HepG2 (cell line): ENCODE results near the gene BICDL1. TPM values are rescaled to one million over a fixed set of nuclear protein-coding genes. Genes with fewer than 3 reads are reported as not detected.

Experiments used
- FOXO1 ChIP-seq: sonication (generic); formaldehyde crosslinking; IDR thresholded peaks from 2 replicates; pipeline ENCODE4 v1.4.0; 2020; ENCODE audit warnings: missing genetic modification reagents
- KLF13 ChIP-seq: sonication (generic); formaldehyde crosslinking; IDR thresholded peaks from 2 replicates; pipeline ENCODE4 v1.4.0; 2020; ENCODE audit warnings: mild to moderate bottlenecking, missing genetic modification reagents
- MYC ChIP-seq: sonication (generic); formaldehyde crosslinking; IDR thresholded peaks from 2 replicates; pipeline ENCODE4 v1.9.0; 2021; ENCODE audit warnings: missing genetic modification reagents, borderline replicate concordance
- NR2F1 ChIP-seq, 2 experiments: fragments of 450-650 bp in 1 of 2; formaldehyde crosslinking in 1 of 2; IDR thresholded peaks; 2 replicates each; pipeline versions ENCODE4 v1.5.0 to v1.6.1; 2016 to 2020; ENCODE audit warnings: mild to moderate bottlenecking in 1 of 2, missing compliant biosample characterization in 1 of 2, missing genetic modification reagents in 1 of 2, moderate library complexity in 1 of 2
- NR2F2 ChIP-seq: IDR thresholded peaks from 2 replicates; pipeline ENCODE4 v1.6.1; 2012; ENCODE audit warnings: low read depth, inconsistent platforms, borderline replicate concordance
- PITX1 ChIP-seq: sonication (generic); formaldehyde crosslinking; IDR thresholded peaks from 2 replicates; pipeline ENCODE4 v1.5.1; 2020; ENCODE audit warnings: mild to moderate bottlenecking, missing genetic modification reagents
- RARA ChIP-seq: IDR thresholded peaks from 2 replicates; pipeline ENCODE4 v1.6.1; 2016; ENCODE audit warnings: missing genetic modification reagents, missing compliant biosample characterization
- TOPORS ChIP-seq: sonication (generic); formaldehyde crosslinking; IDR thresholded peaks from 2 replicates; pipeline ENCODE4 v1.8.0; 2023; ENCODE audit warnings: mild to moderate bottlenecking, missing genetic modification reagents
- ZNF24 ChIP-seq: fragments of 450-650 bp; IDR thresholded peaks from 2 replicates; pipeline ENCODE4 v1.6.1; 2017; ENCODE audit warnings: antibody characterized with exemption, mild to moderate bottlenecking
- ZNF451 ChIP-seq: sonication (generic); formaldehyde crosslinking; IDR thresholded peaks from 2 replicates; pipeline ENCODE4 v1.5.0; 2020; ENCODE audit warnings: mild to moderate bottlenecking, missing genetic modification reagents
- ZNF550 ChIP-seq: sonication (generic); formaldehyde crosslinking; IDR thresholded peaks from 2 replicates; pipeline ENCODE4 v1.4.0; 2020; ENCODE audit warnings: mild to moderate bottlenecking, missing genetic modification reagents, borderline replicate concordance
- ZNF552 ChIP-seq: sonication (generic); formaldehyde crosslinking; IDR thresholded peaks from 2 replicates; pipeline ENCODE4 v1.9.0; 2022; ENCODE audit warnings: missing genetic modification reagents, mild to moderate bottlenecking, borderline replicate concordance
- ZNF557 ChIP-seq: sonication (generic); formaldehyde crosslinking; IDR thresholded peaks from 2 replicates; pipeline ENCODE4 v1.4.0; 2020; ENCODE audit warnings: missing genetic modification reagents
- polyA plus RNA-seq, 8 experiments: library from polyadenylated mRNA; depleted of rRNA in 3 of 8; stranded (reverse) in 7 of 8; unstranded in 1 of 8; fragments of >200 nt; fragmentation: Illumina TruSeq in 4 of 8; extraction: Trizol in 4 of 8; gene quantifications; 2 replicates each; pipeline versions ENCODE4 v1.2.1 to v1.2.3, GENCODE V29; 2011 to 2016; ENCODE audit warnings: low read depth in 4 of 8, missing spikeins in 1 of 8, mixed read lengths in 1 of 8; ENCODE audit not compliant: insufficient read depth in 1 of 8
- total RNA-seq, 5 experiments: library from RNA; depleted of rRNA; stranded (reverse); fragments of >200 nt; fragmentation: Illumina TruSeq; extraction: Trizol; gene quantifications; 2 replicates each; pipeline ENCODE4 v1.2.3, GENCODE V29; 2016; ENCODE audit warnings: low read depth in 1 of 5
- TF ChIP-seq, protein P1 (sequence below): sonication (generic); formaldehyde crosslinking; IDR thresholded peaks from 2 replicates; pipeline ENCODE4 v1.4.0; 2020; ENCODE audit warnings: mild to moderate bottlenecking, missing genetic modification reagents, borderline replicate concordance
- TF ChIP-seq, protein P2 (sequence below): sonication (generic); formaldehyde crosslinking; IDR thresholded peaks from 2 replicates; pipeline ENCODE4 v1.4.0; 2020; ENCODE audit warnings: missing genetic modification reagents
- TF ChIP-seq, protein P3 (sequence below): sonication (generic); formaldehyde crosslinking; IDR thresholded peaks from 2 replicates; pipeline ENCODE4 v1.4.0; 2020; ENCODE audit warnings: mild to moderate bottlenecking, missing genetic modification reagents
- TF ChIP-seq, protein P4 (sequence below): sonication (generic); formaldehyde crosslinking; IDR thresholded peaks from 2 replicates; pipeline ENCODE4 v1.5.1; 2020; ENCODE audit warnings: mild to moderate bottlenecking, missing genetic modification reagents, borderline replicate concordance

BICDL1 gene
- total and polyA plus RNA-seq, 2 of the 13 experiments (the other 11 are each of a cell fraction or from before 2014, with no cell fraction given), result 3.6 to 9.7 TPM

DNA sequence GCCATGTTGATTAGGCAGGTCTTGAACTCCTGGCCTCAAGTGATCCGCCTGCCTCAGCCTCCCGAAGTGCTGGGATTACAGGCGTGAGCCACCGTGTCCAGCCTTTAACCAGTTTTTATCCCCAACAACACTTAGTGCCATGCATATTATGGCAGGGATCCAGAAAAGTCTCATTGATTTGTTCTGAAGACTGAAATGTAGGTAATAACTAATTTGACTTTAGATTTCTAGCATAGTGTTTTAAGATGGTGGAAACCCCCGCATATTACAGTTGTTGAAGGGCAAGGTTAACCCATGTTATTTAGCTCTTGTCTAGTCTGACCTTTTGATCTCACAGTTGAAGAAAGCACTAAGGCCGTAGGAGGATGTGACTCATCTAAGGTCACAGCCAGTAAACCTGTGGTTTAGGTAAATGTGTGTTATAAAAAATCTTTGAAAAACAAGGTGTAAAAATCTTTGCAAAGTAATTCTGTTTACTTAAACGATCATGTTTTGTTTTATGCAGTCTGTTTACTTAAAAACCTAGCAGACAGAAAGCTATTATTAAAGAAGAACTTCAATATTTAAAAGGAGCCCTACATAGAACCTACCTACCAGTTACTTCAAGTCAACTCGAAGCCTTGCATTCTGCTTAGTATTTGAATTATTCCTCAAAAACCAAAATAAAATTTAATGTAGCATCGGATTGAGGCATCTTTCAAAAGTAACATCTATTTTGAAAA is 24.8 kb downstream of the BICDL1 start (continued):
- TF ChIP-seq FOXO1 (CRISPR knock-in tag), result peak; percentile 59; the same call in 1 of the 2 replicates
- no peak for TF ChIP-seq KLF13 (CRISPR knock-in tag)
- TF ChIP-seq MYC (CRISPR knock-in tag), result no peak
- TF ChIP-seq, protein P1, sequence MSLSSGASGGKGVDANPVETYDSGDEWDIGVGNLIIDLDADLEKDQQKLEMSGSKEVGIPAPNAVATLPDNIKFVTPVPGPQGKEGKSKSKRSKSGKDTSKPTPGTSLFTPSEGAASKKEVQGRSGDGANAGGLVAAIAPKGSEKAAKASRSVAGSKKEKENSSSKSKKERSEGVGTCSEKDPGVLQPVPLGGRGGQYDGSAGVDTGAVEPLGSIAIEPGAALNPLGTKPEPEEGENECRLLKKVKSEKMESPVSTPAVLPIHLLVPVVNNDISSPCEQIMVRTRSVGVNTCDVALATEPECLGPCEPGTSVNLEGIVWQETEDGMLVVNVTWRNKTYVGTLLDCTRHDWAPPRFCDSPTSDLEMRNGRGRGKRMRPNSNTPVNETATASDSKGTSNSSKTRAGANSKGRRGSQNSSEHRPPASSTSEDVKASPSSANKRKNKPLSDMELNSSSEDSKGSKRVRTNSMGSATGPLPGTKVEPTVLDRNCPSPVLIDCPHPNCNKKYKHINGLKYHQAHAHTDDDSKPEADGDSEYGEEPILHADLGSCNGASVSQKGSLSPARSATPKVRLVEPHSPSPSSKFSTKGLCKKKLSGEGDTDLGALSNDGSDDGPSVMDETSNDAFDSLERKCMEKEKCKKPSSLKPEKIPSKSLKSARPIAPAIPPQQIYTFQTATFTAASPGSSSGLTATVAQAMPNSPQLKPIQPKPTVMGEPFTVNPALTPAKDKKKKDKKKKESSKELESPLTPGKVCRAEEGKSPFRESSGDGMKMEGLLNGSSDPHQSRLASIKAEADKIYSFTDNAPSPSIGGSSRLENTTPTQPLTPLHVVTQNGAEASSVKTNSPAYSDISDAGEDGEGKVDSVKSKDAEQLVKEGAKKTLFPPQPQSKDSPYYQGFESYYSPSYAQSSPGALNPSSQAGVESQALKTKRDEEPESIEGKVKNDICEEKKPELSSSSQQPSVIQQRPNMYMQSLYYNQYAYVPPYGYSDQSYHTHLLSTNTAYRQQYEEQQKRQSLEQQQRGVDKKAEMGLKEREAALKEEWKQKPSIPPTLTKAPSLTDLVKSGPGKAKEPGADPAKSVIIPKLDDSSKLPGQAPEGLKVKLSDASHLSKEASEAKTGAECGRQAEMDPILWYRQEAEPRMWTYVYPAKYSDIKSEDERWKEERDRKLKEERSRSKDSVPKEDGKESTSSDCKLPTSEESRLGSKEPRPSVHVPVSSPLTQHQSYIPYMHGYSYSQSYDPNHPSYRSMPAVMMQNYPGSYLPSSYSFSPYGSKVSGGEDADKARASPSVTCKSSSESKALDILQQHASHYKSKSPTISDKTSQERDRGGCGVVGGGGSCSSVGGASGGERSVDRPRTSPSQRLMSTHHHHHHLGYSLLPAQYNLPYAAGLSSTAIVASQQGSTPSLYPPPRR, result peak; percentile 57; the same call in 1 of the 2 replicates
- no peak for TF ChIP-seq TOPORS (CRISPR knock-in tag)
- TF ChIP-seq ZNF557 (CRISPR knock-in tag), result no peak
- peak; percentile 93 for TF ChIP-seq RARA (CRISPR knock-in tag)
- no peak for TF ChIP-seq ZNF451 (CRISPR knock-in tag)
- peak; percentile 84 to 88; a peak in 3 of 4 replicates for TF ChIP-seq NR2F1 (CRISPR knock-in tag; IDR thresholded peaks at IDR 0.05)
- TF ChIP-seq ZNF24, result no peak
- TF ChIP-seq ZNF552, result no peak
- TF ChIP-seq, protein P2, sequence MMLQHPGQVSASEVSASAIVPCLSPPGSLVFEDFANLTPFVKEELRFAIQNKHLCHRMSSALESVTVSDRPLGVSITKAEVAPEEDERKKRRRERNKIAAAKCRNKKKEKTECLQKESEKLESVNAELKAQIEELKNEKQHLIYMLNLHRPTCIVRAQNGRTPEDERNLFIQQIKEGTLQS (CRISPR knock-in tag), result peak; percentile 45; the same call in 1 of the 2 replicates
- TF ChIP-seq PITX1, result no peak
- TF ChIP-seq NR2F2, result peak; percentile 81
- TF ChIP-seq, protein P3, sequence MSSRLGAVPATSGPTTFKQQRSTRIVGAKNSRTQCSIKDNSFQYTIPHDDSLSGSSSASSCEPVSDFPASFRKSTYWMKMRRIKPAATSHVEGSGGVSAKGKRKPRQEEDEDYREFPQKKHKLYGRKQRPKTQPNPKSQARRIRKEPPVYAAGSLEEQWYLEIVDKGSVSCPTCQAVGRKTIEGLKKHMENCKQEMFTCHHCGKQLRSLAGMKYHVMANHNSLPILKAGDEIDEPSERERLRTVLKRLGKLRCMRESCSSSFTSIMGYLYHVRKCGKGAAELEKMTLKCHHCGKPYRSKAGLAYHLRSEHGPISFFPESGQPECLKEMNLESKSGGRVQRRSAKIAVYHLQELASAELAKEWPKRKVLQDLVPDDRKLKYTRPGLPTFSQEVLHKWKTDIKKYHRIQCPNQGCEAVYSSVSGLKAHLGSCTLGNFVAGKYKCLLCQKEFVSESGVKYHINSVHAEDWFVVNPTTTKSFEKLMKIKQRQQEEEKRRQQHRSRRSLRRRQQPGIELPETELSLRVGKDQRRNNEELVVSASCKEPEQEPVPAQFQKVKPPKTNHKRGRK (CRISPR knock-in tag), result no peak
- TF ChIP-seq ZNF550 (CRISPR knock-in tag), result no peak
- TF ChIP-seq, protein P4, sequence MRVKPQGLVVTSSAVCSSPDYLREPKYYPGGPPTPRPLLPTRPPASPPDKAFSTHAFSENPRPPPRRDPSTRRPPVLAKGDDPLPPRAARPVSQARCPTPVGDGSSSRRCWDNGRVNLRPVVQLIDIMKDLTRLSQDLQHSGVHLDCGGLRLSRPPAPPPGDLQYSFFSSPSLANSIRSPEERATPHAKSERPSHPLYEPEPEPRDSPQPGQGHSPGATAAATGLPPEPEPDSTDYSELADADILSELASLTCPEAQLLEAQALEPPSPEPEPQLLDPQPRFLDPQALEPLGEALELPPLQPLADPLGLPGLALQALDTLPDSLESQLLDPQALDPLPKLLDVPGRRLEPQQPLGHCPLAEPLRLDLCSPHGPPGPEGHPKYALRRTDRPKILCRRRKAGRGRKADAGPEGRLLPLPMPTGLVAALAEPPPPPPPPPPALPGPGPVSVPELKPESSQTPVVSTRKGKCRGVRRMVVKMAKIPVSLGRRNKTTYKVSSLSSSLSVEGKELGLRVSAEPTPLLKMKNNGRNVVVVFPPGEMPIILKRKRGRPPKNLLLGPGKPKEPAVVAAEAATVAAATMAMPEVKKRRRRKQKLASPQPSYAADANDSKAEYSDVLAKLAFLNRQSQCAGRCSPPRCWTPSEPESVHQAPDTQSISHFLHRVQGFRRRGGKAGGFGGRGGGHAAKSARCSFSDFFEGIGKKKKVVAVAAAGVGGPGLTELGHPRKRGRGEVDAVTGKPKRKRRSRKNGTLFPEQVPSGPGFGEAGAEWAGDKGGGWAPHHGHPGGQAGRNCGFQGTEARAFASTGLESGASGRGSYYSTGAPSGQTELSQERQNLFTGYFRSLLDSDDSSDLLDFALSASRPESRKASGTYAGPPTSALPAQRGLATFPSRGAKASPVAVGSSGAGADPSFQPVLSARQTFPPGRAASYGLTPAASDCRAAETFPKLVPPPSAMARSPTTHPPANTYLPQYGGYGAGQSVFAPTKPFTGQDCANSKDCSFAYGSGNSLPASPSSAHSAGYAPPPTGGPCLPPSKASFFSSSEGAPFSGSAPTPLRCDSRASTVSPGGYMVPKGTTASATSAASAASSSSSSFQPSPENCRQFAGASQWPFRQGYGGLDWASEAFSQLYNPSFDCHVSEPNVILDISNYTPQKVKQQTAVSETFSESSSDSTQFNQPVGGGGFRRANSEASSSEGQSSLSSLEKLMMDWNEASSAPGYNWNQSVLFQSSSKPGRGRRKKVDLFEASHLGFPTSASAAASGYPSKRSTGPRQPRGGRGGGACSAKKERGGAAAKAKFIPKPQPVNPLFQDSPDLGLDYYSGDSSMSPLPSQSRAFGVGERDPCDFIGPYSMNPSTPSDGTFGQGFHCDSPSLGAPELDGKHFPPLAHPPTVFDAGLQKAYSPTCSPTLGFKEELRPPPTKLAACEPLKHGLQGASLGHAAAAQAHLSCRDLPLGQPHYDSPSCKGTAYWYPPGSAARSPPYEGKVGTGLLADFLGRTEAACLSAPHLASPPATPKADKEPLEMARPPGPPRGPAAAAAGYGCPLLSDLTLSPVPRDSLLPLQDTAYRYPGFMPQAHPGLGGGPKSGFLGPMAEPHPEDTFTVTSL (CRISPR knock-in tag), result peak; percentile 82; the same call in 1 of the 2 replicates
